GM03348 (cell line): Measurements from ENCODE around the gene AP2M1.
A peak's percentile ranks its signal among the peaks of the same experiment; 100 is the strongest.

Source experiments
- DNase-seq: peaks from one replicate; pipeline ENCODE4 v3.0.0; 2012; ENCODE audit warnings: low spot score

Gene AP2M1

GRCh38 chr3:184180165-184180564, 5.5 kb downstream of the AP2M1 start:
- no peak for DNase-seq

DNA sequence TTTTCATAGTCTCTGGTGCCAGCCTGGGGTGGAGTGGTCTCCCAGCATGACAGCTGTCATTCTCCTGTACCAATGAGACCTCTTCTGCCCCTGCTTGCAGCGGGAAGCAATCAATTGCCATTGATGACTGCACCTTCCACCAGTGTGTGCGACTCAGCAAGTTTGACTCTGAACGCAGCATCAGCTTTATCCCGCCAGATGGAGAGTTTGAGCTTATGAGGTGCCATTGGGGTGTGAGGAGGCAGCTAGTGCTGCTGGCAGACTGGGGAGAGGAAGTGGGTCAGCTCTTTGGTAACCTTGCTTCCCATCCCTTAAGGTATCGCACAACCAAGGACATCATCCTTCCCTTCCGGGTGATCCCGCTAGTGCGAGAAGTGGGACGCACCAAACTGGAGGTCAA, 6.9 kb downstream of the AP2M1 start:
- no peak for DNase-seq

DNA sequence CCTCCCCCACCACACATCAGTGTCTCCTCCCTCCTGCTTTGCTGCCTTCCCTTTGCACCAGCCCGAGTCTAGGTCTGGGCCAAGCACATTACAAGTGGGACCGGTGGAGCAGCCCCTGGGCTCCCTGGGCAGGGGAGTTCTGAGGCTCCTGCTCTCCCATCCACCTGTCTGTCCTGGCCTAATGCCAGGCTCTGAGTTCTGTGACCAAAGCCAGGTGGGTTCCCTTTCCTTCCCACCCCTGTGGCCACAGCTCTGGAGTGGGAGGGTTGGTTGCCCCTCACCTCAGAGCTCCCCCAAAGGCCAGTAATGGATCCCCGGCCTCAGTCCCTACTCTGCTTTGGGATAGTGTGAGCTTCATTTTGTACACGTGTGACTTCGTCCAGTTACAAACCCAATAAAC, 9.0 kb downstream of the AP2M1 start:
- no peak for DNase-seq

DNA sequence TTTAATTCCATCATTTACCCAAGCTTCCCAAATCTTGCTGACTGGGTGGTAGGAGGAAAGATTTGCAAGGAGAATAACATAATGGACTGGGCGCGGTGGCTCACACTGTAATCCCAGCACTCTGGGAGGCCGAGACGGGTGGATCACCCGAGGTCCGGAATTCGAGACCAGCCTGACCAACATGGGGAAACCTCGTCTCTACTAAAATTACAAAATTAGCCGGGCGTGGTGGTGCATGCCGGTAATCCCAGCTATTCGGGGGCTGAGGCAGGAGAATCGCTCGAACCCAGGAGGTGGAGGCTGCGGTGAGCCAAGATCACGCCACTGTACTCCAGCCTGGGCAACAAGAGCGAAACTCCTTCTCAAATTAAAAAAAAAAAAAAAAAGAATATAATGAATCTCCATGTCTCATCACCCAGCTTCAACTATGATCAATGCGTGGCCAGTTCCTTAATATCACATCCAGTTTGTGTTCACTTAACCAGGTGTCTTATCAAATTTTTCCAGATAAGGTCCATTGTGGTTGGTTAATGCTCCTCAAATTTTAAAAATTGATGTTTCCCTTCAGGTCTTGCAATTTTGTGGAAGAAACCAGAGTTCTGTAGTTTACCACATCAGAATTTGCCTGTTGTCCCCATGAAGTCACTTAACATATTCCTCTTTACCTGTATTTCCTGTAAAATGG, 10.0 kb downstream of the AP2M1 start:
- no peak for DNase-seq

- peak; percentile 99 for DNase-seq
These were observed 11.0 kb downstream of the AP2M1 start for GRCh38 chr3:184185461-184186183.

GRCh38 chr3:184186184-184186901, 11.7 kb downstream of the AP2M1 start, which contains the start of gene ABCF3:
Gene ABCF3, plus strand, starts transcription at chr3:184186199. Its CDS starts 9 bp downstream, at chr3:184186208.
- DNase-seq: peak; percentile 52

GRCh38 chr3:184186902-184187207, 12.2 kb downstream of the AP2M1 start:
- no peak for DNase-seq

DNA sequence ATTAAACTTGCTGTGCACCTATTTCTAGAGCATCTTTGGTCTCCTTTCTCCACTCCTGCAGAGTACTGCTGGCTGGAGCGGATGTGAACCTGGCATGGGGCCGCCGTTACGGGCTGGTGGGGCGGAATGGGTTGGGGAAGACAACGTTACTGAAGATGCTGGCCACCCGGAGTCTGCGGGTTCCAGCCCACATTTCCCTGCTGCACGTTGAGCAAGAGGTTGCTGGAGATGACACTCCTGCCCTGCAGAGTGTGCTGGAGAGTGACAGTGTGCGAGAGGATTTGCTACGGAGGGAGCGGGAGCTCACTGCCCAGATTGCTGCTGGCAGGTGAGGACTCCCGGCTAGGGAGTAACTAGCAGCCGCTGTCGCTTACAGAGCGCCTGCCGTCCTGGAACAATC, 13.4 kb downstream of the AP2M1 start:
- no peak for DNase-seq

- DNase-seq: no peak
These were observed 14.8 kb downstream of the AP2M1 start for GRCh38 chr3:184189421-184189820.

DNA sequence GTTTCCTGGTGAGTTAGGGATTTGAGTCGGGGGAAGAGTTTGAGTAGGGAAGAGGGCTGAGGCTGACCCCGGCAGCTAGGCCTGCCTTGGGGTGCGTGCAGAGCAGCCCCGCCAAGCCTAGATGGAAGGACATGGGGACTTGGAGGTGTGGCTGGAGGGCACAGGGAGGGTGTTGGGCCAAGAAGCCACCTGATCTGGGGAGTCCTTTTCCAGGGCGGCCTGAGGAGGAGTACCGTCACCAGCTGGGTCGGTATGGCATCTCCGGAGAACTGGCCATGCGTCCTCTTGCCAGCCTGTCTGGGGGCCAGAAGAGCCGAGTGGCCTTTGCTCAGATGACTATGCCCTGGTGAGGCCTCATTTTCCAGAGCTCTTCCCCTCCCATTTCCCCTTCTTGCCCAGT, 18.2 kb downstream of the AP2M1 start:
- DNase-seq: no peak

DNA sequence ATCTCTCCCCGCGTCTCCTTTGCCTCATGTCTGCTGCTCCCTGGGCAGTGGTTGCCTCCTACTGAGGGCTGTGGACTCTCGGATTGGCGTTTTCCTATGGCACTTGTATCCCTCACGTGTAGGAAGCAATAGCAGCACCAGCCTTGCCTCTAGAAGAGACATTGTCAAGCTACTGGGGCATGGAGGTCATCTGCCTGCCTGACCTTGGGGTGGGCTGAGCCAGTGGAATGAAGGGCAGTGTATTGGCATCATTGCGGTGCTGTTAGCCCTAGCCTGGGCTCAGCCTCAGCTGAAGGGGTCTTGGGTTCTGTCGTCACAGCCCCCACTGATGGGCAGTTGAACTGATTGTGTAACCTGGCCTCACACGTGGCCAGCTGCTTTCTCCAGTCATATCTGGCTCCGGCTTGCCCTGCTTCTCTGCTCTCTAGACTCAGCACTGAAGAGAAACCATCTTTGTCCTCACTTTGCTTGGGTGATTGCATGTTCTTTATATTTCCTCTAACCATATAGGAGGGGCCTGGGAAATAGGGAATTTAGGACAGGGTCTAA, 19.4 kb downstream of the AP2M1 start:
- no peak for DNase-seq

GRCh38 chr3:184196536-184196935, 21.9 kb downstream of the AP2M1 start:
- no peak for DNase-seq

GRCh38 chr3:184198509-184198908, 23.9 kb downstream of the AP2M1 start:
- no peak for DNase-seq

DNA sequence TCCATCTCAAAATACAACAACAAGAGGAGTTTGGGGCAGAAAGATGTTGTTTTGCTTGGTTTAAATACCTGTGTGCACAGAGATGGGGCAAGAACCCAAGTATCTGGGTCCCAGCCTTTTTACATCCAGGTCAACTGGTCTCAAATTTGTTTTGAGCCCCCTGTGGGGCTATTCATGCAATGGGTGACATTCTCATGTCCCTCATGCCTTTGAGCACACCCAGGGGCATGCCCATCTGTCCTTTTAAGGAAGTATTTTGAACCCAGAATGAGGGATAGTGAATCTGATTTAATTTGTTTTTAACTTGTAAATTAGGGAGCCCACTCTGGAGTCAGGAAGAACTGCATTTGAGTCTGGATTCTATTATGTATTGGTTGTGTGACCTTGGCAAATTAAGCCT, 26.2 kb downstream of the AP2M1 start:
- no peak for DNase-seq

- no peak for DNase-seq
These were observed 28.9 kb downstream of the AP2M1 start for GRCh38 chr3:184203526-184203925.

GRCh38 chr3:184209146-184209923, 34.7 kb downstream of the AP2M1 start:
- DNase-seq: no peak

- no peak for DNase-seq
These were observed 36.6 kb downstream of the AP2M1 start for GRCh38 chr3:184211297-184211696.

DNA sequence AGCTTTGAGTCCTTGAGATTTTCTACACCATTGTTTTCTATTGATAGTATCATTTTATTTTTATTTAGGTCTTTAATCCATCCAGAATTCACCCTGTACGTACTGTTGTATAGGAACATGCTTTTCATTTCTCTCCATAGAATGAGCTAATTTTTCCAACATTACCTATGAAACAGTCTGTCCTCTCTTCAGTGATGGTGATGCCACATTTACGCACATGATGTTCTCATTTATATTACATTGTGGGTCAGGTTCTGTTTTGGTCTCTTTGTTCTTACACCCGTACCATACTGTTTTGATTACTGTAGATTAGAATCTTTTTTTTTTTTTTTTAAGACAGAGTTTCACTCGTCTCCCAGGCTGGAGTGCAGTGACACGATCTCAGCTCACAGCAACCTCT, 37.1 kb downstream of the AP2M1 start:
- DNase-seq: no peak

GRCh38 chr3:184218814-184219213, 44.2 kb downstream of the AP2M1 start:
- DNase-seq: no peak

DNA sequence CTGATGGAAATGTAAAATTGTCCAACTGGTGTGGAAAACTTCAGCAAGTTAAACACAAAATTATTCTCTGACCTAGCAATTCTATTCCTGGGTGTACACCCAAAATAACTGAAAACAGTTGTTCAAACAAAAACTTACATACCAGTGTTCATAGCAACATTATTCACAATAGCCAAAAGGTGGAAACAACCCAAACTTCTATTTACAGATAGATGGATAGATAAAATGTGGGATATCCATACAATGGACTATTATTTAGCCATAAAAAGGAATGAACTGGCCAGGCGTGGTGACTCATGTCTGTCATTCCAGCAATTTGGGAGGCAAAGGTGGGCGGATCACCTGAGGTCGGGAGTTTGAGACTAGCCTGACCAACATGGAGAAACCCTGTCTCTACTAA, 47.9 kb downstream of the AP2M1 start:
- no peak for DNase-seq

DNA sequence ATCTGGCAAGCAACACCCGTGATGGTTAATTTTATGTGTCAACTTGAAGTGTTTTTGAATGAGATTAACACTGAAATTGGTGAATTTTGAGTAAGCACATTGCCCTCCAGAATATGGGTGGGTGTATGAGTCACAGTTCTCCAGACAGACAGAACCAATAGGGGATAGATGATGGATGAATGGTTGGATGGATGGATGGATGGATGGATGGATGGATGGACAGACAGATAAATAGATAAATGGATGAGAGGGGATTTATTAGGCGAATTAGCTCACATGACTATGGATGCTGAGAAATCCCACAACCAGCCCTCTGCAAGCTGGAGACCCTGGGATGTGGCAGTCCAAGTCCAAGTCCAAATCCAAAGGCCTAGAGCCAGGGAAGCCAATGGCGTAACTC, 49.3 kb downstream of the AP2M1 start:
- no peak for DNase-seq

- DNase-seq: peak; percentile 73
These were observed 52.9 kb downstream of the AP2M1 start for GRCh38 chr3:184227481-184227935.
